Activated T-helper 1 cell treated with anti-CD3 and anti-CD28 coated beads, Interleukin-12 subunit alpha, Interleukin-12 subunit beta, Interleukin-2, Interleukin-4 antibody, amounts not matched to agents 30 ng/mL and 10 ng/mL and 1 ng/mL, durations not matched to agents 14 hours and 24 hours and 36 hours (primary cell): ENCODE measurements around the gene TSTD1. TPM values are rescaled to one million over a fixed set of nuclear protein-coding genes. Genes with fewer than 3 reads are reported as not detected.
A peak's percentile ranks its signal among the peaks of the same experiment; 100 is the strongest.
"Not testable (repeated sequence)": the region's sequence is repeated elsewhere in the genome, so short reads cannot be mapped to it uniquely, and the experiment has no call there.

Source experiments
- DNase-seq: peaks from one replicate; pipeline ENCODE4 v3.0.0; 2021; ENCODE audit warnings: low spot score
- H3K27ac Mint-ChIP-seq: one replicate; pipeline ENCODE4 v1.8.0; 2021; ENCODE audit warnings: mild to moderate bottlenecking, mixed read lengths
- H3K27me3 Mint-ChIP-seq: one replicate; pipeline ENCODE4 v1.8.0; 2022; ENCODE audit warnings: mild to moderate bottlenecking, moderate library complexity, mixed read lengths; ENCODE audit not compliant: insufficient read depth
- H3K36me3 Mint-ChIP-seq: one replicate; pipeline ENCODE4 v1.8.0; 2021; ENCODE audit warnings: low read depth, mixed read lengths
- H3K4me1 Mint-ChIP-seq: one replicate; pipeline ENCODE4 v1.8.0; 2021; ENCODE audit warnings: low read depth, mixed read lengths
- H3K4me3 Mint-ChIP-seq: one replicate; pipeline ENCODE4 v1.8.0; 2021; ENCODE audit warnings: mild to moderate bottlenecking, moderate library complexity, mixed read lengths
- H3K9me3 Mint-ChIP-seq: one replicate; pipeline ENCODE4 v1.8.0; 2021; ENCODE audit warnings: mixed read lengths
- intact Hi-C: fragments of 100-400 bp; cut with micrococcal nuclease; formaldehyde crosslinking; loops from one replicate; pipeline ENCODE4 v1.15.1; 2024
- total RNA-seq: library from RNA; stranded (reverse); gene quantifications from 2 replicates; pipeline ENCODE4 v1.2.3, GENCODE V29; 2022

TSTD1 gene
- total RNA-seq, 1 donor from 2014 or later = 43.3 TPM

- peak; percentile 60 for DNase-seq
- H3K4me1 Mint-ChIP-seq = peaks cover 55% of the 10 kb centered on the region
- intact Hi-C loops = loop anchor here (1.0 to 10.0 kb wide), 5 partner anchors 52 to 1120 kb away; partner anchors contain the start of genes TAGLN2 and USP21
- H3K36me3 Mint-ChIP-seq = peaks cover 42% of the 10 kb centered on the region
- peaks cover 4% of the 10 kb centered on the region for H3K9me3 Mint-ChIP-seq
- peak overlapping the region; percentile 94 for H3K4me3 Mint-ChIP-seq
- no peaks in the 10 kb centered on the region for H3K27me3 Mint-ChIP-seq
- peak overlapping the region; percentile 97 for H3K27ac Mint-ChIP-seq
Observed at GRCh38 chr1:161044908-161045735, 6.4 kb upstream of the TSTD1 start.

GRCh38 chr1:161044535-161044907 lies 5.8 kb upstream of the TSTD1 start:
- H3K27me3 Mint-ChIP-seq = no peaks in the 10 kb centered on the region
- no peak for DNase-seq
- peak overlapping the region; percentile 94 for H3K4me3 Mint-ChIP-seq
- H3K27ac Mint-ChIP-seq = peak overlapping the region; percentile 97
- peaks cover 47% of the 10 kb centered on the region for H3K36me3 Mint-ChIP-seq
- H3K9me3 Mint-ChIP-seq = peaks cover 4% of the 10 kb centered on the region
- H3K4me1 Mint-ChIP-seq = peaks cover 55% of the 10 kb centered on the region
- intact Hi-C loops = loop anchor here (2.0 to 10.0 kb wide), 2 partner anchors 114 to 1120 kb away; partner anchors contain the start of genes TAGLN2 and USP21

GRCh38 chr1:161039546-161039945 lies 782 bp upstream of the TSTD1 start:
- DNase-seq = no peak
- Mint-ChIP-seq H3K4me1 (peaks cover 48% of the 10 kb centered on the region), H3K27me3 (no peaks in the 10 kb centered on the region), H3K9me3 (no peaks in the 10 kb centered on the region), H3K4me3 (peak overlapping the region; percentile 82), H3K36me3 (peaks cover 28% of the 10 kb centered on the region), H3K27ac (peak overlapping the region; percentile 90)
- intact Hi-C loops = loop anchor here (2.0 kb wide), 2 partner anchors 49 to 79 kb away; partner anchors contain the start of genes NIT1 and PFDN2

DNA sequence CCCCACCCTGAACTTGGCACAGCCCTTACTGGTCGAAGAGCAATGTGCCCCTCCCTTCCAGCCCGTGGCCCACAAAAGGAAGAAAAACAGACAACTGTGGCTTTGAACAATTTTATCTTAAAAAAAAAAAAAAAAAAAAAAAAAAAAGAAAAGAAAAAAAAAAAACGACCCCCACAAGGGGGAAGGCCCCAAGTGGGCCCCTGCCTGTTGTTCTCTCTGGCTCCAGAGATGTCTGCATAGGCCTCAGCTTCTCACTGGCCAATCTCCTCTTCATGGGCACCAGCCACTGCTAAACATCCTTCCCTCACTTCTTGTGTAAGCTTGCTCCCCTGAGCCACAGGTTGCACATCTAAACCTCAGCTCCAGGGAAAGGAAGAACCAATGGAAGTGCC lies 386 bp upstream of the TSTD1 start:
- Mint-ChIP-seq H3K27ac (peak overlapping the region; percentile 93), H3K27me3 (no peaks in the 10 kb centered on the region), H3K9me3 (no peaks in the 10 kb centered on the region), H3K36me3 (peaks cover 28% of the 10 kb centered on the region), H3K4me1 (peaks cover 44% of the 10 kb centered on the region), H3K4me3 (peak overlapping the region; percentile 89)
- DNase-seq = no peak
- intact Hi-C loops = loop anchor here (2.0 kb wide), 2 partner anchors 48 to 80 kb away; partner anchors contain the start of genes NIT1 and PFDN2

DNA sequence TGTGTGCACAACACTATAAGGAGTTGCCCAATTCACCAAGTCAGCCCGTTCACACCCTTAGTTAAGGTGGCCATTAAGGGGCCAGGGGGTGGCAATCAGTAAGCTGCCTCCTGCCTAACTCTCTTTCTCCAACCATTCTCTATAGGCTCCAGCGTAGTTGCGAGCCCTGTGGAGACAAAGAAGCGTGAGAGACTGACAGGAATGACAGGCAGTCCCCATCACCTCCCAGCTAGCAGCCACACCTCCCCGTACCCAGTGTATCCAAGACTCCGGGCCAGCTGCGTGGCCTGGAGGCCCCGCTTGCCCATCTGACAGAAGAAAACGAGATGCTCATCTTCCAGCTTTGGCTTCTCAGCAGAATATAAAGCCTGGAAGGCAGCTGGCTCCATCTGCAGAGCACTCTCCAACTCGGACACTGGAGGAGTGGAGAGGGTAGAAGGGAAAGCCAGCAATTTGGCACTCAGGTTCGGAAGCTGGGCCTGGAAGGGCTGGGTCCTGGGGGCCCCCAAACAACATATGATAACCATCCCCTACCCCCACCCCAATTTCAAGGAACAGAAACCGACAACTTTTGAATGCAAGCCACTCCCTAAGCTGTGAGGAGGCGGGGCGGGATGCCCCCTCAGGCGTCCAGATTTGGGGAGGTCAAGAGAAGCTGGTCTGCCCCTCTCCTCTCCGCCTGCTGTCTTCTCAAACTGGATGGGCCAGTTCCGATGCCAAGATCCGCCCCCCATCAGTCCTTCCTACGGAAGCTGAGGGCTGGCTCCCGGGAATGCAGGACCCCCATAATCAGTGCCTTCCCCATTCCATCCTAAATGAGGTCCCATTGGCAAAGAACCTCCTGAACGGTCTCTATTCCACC lies 872 bp downstream of the TSTD1 start:
- Mint-ChIP-seq H3K27ac (peak overlapping the region; percentile 58), H3K9me3 (no peaks in the 10 kb centered on the region), H3K4me1 (peaks cover 40% of the 10 kb centered on the region), H3K4me3 (peak overlapping the region; percentile 89), H3K27me3 (no peaks in the 10 kb centered on the region), H3K36me3 (peaks cover 28% of the 10 kb centered on the region)
- intact Hi-C loops = loop anchor here (1.0 to 2.0 kb wide), 4 partner anchors 8 to 81 kb away; partner anchors contain the start of genes F11R, NIT1 and PFDN2
- no peak for DNase-seq

DNA sequence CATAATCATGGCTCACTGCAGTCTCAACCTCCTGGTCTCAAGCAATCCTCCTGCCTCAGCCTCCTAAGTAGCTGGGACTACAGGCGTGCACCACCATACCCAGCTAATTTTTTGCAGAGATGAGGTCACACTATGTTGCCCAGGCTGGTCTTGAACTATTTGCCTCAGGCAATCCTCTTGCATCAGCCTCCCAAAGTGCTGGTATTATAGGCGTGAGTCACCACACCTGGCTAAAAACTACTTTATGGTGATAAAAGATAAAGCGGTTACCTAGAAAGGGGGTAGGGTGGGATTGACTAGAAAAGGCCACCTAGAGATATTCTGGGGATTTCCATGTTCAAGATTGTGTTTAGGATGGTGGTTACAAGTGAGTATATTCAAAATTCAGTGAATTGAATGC lies 5.0 kb downstream of the TSTD1 start:
- peaks cover 12% of the 10 kb centered on the region for H3K36me3 Mint-ChIP-seq

GRCh38 chr1:161032409-161032808 lies 6.4 kb downstream of the TSTD1 start:
- H3K27me3 Mint-ChIP-seq = no peaks in the 10 kb centered on the region
- no peak for DNase-seq
- peaks cover 11% of the 10 kb centered on the region for H3K36me3 Mint-ChIP-seq
- H3K4me1 Mint-ChIP-seq = peaks cover 22% of the 10 kb centered on the region
- intact Hi-C loops = no loop called here
- peak overlapping the region; percentile 5 for H3K27ac Mint-ChIP-seq
- no peaks in the 10 kb centered on the region for H3K9me3 Mint-ChIP-seq
- no peak overlapping the region for H3K4me3 Mint-ChIP-seq

More for the DNA sequence above, 5.0 kb downstream of the TSTD1 start:
- H3K27me3 Mint-ChIP-seq = no peaks in the 10 kb centered on the region
- DNase-seq = no peak
- no peak overlapping the region for H3K27ac Mint-ChIP-seq
- no peaks in the 10 kb centered on the region for H3K9me3 Mint-ChIP-seq
- peaks cover 31% of the 10 kb centered on the region for H3K4me1 Mint-ChIP-seq
- H3K4me3 Mint-ChIP-seq = no peak overlapping the region
- intact Hi-C loops = no loop called here

DNA sequence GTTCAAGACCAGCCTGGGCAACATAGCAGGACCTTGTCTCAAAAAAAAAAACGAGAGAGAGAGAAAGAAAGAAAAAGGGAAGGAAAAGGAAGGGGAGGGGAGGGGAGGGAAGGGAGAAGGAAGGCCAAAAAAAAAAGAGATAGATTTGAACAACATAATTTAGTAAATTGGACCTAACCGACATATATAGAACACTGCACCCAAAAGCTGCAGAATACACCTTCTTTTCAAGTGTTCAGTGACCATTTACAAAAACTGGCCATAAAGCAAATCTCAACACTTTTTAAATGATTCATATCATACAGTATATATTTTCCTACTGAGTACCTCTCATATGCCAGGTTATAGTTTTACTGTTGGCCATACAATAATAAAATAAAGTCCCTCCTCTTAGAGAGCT lies 6.9 kb downstream of the TSTD1 start:
- H3K9me3 Mint-ChIP-seq = peaks cover 5% of the 10 kb centered on the region
- H3K4me3 Mint-ChIP-seq = no peak overlapping the region
- H3K36me3 Mint-ChIP-seq = peaks cover 15% of the 10 kb centered on the region
- no peak for DNase-seq
- peaks cover 22% of the 10 kb centered on the region for H3K4me1 Mint-ChIP-seq
- no peak overlapping the region for H3K27ac Mint-ChIP-seq
- H3K27me3 Mint-ChIP-seq = no peaks in the 10 kb centered on the region
- intact Hi-C loops = no loop called here

DNA sequence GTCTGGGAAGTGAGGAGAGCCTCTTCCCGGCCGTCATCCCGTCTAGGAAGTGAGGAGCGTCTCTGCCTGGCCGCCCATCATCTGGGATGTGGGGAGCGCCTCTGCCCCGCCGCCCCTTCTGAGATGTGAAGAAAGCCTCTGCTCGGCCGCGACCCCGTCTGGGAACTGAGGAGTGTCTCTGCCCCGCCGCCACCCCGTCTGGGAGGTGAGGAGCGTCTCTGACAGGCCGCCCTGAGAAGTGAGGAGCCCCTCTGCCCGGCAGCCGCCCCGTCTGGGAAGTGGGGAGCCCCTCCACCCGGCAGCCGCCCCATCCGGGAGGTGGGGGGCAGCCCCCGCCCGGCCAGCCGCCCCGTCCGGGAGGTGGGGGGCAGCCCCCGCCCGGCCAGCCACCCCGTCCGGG lies 9.3 kb downstream of the TSTD1 start:
- H3K27ac Mint-ChIP-seq, intact Hi-C loops, H3K27me3 Mint-ChIP-seq, H3K4me3 Mint-ChIP-seq, H3K9me3 Mint-ChIP-seq, DNase-seq: not testable (repeated sequence)
- peaks cover 26% of the 10 kb centered on the region for H3K4me1 Mint-ChIP-seq
- H3K36me3 Mint-ChIP-seq = peaks cover 16% of the 10 kb centered on the region

- peaks cover 11% of the 10 kb centered on the region for H3K36me3 Mint-ChIP-seq
- H3K4me1 Mint-ChIP-seq = peaks cover 15% of the 10 kb centered on the region
- H3K27me3 Mint-ChIP-seq, DNase-seq, H3K4me3 Mint-ChIP-seq, H3K9me3 Mint-ChIP-seq, intact Hi-C loops: not testable (repeated sequence)
- peak overlapping the region; percentile 20 for H3K27ac Mint-ChIP-seq
Observed at GRCh38 chr1:161026954-161027353, 11.8 kb downstream of the TSTD1 start.

DNA sequence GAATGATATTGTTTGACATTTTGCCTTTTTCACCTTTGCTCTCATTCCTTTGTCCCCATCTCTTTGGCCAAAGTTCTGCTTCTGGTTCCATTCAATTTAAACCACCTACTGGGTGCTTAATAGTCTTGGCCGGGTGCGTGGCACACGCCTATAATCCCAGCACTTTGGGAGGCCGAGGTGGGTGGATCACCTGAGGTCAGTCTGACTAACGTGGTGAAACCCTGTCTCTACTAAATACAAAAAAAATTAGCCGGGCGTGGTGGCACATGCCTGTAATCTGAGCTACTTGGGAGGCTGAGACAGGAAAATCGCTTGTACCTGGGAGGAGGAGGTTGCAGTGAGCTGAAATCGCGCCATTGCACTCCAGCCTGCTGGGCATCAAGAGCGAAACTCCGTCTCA lies 16.3 kb downstream of the TSTD1 start:
- intact Hi-C loops, H3K27ac Mint-ChIP-seq, H3K27me3 Mint-ChIP-seq, DNase-seq, H3K36me3 Mint-ChIP-seq, H3K9me3 Mint-ChIP-seq: not testable (repeated sequence)
- peaks cover 43% of the 10 kb centered on the region for H3K4me1 Mint-ChIP-seq
- H3K4me3 Mint-ChIP-seq = peak overlapping the region; percentile 41

GRCh38 chr1:161021970-161022353 lies 16.8 kb downstream of the TSTD1 start:
- peaks cover 3% of the 10 kb centered on the region for H3K9me3 Mint-ChIP-seq
- peak overlapping the region; percentile 78 for H3K27ac Mint-ChIP-seq
- peaks cover 40% of the 10 kb centered on the region for H3K4me1 Mint-ChIP-seq
- H3K4me3 Mint-ChIP-seq = peak overlapping the region; percentile 91
- peaks cover 4% of the 10 kb centered on the region for H3K36me3 Mint-ChIP-seq
- H3K27me3 Mint-ChIP-seq = peaks cover 2% of the 10 kb centered on the region
- DNase-seq = no peak
- intact Hi-C loops = loop anchor here (1.0 to 2.0 kb wide), 4 partner anchors 9 to 47 kb away; partner anchors contain the start of genes ARHGAP30 and TSTD1
